GM12801 (cell line): ENCODE data around the gene MIF4GD.

Source experiments
- TF ChIP-seq, protein P1 (sequence below): IDR thresholded peaks from one replicate; pipeline ENCODE4 v1.5.1; 2011; ENCODE audit warnings: control low read depth; ENCODE audit not compliant: insufficient read length; ENCODE audit errors: extremely low read depth

MIF4GD gene

DNA sequence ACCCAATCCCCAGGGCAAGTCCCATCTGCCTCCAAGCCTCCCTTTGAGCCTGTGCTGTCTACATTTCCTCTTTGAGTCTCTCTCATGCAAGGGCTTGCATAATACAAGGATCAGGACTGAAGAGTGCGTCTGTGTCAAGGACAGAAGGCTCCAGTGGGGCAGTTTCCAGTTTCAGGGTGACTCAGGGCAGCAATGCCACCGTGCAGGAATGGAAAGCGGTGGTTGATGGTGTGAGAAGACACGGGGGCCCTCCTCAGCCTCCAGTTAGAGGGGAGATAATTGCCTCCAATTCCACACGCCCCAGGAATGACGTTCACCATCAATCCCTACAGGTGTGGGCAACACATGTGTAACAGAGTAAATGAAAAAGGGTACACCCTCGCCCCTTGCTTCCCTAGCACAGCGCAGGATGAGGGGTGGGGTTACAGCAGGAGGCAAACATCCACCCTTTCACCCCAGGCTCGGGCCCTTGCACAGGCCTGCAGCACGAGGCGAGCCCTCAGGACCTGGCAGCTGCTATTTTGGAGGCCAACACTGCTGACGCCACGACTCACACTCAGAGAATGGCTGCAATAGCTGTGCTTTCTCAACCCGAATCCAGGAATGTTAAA, 43.0 kb upstream of the MIF4GD start:
- TF ChIP-seq, protein P1, sequence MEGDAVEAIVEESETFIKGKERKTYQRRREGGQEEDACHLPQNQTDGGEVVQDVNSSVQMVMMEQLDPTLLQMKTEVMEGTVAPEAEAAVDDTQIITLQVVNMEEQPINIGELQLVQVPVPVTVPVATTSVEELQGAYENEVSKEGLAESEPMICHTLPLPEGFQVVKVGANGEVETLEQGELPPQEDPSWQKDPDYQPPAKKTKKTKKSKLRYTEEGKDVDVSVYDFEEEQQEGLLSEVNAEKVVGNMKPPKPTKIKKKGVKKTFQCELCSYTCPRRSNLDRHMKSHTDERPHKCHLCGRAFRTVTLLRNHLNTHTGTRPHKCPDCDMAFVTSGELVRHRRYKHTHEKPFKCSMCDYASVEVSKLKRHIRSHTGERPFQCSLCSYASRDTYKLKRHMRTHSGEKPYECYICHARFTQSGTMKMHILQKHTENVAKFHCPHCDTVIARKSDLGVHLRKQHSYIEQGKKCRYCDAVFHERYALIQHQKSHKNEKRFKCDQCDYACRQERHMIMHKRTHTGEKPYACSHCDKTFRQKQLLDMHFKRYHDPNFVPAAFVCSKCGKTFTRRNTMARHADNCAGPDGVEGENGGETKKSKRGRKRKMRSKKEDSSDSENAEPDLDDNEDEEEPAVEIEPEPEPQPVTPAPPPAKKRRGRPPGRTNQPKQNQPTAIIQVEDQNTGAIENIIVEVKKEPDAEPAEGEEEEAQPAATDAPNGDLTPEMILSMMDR: no peak

DNA sequence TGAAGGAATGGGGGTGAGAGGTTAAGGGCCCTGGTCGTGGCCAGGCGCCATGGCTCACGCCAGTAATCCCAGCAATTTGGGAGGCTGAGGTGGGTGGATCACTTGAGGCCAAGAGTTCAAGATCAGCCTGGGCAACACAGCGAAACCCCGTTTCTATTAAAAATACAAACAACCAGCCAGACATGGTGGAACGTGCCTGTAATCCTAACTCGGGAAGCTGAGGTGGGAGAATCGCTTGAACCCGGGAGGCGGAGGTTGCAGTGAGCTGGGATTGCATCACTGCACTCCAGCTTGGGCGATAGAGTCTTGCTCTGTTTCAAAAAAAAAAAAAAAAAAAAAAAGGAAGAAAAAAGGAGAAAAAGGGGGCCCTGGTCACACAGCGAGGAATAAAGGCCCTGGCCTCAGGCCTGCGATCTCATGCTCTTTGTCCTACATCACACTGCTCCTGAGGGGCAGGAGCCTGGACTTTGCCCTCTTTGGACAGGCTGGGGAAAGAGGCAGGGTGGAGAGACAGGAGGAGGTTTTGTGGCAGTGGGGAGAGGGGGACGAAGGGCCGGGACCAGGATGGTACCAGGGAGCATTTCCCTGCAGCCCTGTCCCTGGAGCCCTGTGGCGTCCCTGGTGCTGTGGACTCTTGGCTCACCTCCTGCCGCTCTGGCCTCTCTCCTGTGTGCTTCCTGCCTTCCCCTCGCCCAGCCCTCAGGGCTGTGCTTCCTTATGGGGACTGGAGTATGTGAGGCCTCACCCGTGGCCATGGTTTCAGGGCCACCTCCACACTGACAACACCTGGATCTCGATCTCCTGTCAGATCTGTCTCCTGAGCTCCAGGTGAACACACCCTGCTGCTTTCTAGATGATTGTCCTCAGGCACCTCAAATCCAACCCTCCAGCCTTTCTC, 38.0 kb upstream of the MIF4GD start:
- TF ChIP-seq, protein P1: no peak

DNA sequence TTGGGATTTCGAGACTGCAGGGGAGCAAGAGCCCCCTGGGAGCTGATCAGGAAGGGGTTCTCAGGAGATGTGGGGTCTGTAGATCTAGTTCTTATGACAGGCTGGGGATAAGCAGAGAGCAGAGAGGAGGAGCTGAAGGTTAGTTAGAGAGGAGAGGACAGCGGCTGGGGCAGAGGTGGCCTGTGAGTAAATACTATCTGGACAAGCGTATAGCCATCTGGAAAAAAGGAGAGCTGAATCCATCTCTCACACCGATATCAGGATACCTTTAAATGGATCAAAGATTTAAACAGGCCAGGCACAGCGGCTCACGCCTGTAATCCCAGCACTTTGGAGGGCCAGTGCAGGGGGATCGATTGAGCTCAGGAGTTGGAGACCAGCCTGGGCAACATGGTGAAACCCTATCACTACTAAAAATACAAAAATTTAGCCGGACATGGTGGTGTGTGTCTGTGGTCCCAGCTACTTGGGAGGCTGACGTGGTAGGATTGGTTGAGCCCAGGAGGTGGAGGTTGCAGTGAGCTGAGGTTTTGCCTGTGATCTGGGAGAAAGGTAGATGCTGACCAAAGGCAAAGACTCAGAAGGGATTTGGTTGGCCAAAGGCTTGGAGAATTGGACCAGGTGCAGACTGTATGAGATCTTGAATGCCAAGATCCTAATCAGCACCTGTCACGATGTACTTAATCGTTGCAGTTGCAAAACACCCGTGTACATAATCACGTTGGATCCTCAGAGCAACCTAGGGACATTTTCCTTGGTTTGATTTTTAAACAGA, 37.1 kb upstream of the MIF4GD start:
- TF ChIP-seq, protein P1: no peak

DNA sequence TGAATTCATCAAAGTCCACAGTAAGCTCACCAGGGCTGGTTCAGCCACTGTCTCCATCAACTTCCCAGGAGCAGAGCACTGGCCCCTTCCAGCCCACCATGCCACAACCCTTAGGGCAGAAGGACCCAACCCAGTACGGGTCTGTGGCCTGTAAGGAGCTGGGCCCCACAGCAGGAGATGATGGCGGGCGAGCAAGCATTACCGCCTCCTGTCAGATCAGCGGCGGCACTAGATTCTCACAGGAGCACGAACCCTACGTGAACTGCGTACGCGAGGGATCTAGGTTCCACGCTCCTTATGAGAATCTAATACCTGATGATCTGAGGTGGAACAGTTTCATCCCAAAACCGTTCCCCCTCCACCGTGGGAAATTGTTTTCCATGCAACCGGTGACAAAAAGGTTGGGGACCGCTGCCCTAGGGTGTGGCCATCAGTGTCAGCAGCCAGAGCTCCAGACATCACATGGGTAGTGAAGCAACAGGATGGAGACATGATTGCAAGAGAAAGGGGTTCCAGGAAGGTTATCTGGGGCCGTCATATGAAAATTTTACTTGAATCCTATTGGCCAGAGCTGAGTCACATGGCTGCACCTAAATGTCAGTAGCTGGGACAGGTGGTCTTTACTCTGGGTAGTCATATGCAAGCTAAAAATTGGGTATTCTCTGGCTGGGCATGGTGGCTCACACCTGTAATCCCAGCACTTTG, 30.6 kb upstream of the MIF4GD start:
- TF ChIP-seq, protein P1: no peak

DNA sequence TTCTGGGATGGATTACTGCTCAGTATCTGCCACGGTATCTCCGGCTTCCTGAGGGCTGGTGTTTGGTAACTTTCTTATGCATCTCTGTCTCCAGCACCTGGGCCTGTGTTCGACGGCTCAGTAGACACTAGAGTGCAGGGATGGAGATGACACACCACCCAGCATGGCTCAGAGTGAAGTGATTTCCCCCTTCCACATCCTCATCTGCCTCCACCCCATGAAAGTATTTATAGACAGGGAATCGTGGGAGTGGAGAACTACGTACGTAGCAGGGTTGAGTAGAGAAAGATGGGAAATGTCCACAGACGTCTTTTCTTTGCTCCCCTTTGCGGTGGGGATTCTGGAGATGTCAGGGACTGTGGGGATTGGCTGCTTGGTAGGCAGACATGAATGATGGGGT, 30.0 kb upstream of the MIF4GD start:
- TF ChIP-seq, protein P1: no peak

DNA sequence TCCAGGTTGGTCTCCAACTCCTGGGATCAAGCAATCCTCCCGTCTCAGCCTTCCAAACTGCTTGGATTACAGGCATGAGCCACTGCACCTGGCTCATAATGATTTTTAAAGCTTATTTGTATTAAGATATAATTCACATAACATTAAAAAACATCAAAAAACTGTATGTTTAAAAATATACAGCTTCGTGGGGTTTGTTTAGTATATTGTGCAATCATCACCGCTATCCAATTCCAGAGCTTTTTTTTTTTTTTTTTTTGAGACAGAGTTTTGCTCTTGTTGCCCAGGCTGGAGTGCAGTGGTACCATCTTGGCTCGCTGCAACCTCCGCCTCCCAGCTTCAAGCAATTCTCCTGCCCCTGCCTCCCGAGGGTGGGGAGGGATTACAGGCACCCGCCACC, 29.2 kb upstream of the MIF4GD start:
- TF ChIP-seq, protein P1: no peak
